A673 (cell line): ENCODE measurements around the gene PLD1. TPM values are rescaled to one million over a fixed set of nuclear protein-coding genes. Genes with fewer than 3 reads are reported as not detected.

Experiments
- BruUV-seq: library from RNA; stranded (reverse); fragments of 400-500 nt; replicated peaks from 2 replicates; lab custom pipeline; 2021; lab: Mats Ljungman, UMichigan
- CTCF ChIA-PET: fragments of 300-600 bp; sonication (Branson Sonifier 250); formaldehyde crosslinking; loops from one replicate; lab custom pipeline; 2022; ENCODE audit warnings: antibody characterized with exemption; lab: Charles Lee
- POLR2A ChIA-PET: fragments of 300-600 bp; sonication (Branson Sonifier 250); formaldehyde crosslinking; loops from one replicate; lab custom pipeline; 2022; ENCODE audit warnings: antibody characterized with exemption; ENCODE audit not compliant: low non-redundant PET; lab: Charles Lee
- DNase-seq: peaks from one replicate; pipeline ENCODE4 v3.0.0-alpha.2; 2015; ENCODE audit warnings: low spot score
- H3K27ac ChIP-seq: fragments of 200-600 bp; sonication (generic); 2 replicates; pipeline ENCODE4 v1.5.1; 2016; ENCODE audit warnings: mixed run types, low read depth, mild to moderate bottlenecking, mixed read lengths, antibody characterized with exemption, low read length; ENCODE audit not compliant: poor library complexity, severe bottlenecking
- H3K27me3 ChIP-seq: fragments of 200-600 bp; sonication (generic); replicated peaks from 2 replicates; pipeline ENCODE4 v1.6.1; 2017; ENCODE audit warnings: mixed run types, low read depth, mild to moderate bottlenecking, mixed read lengths, antibody characterized with exemption, low read length; ENCODE audit not compliant: insufficient read depth, poor library complexity
- H3K36me3 ChIP-seq: fragments of 200-600 bp; sonication (generic); 2 replicates; pipeline ENCODE4 v1.6.1; 2016; ENCODE audit warnings: mixed run types, mild to moderate bottlenecking, mixed read lengths, antibody characterized with exemption, low read length; ENCODE audit not compliant: insufficient read depth, poor library complexity, severe bottlenecking
- H3K4me1 ChIP-seq: fragments of 200-600 bp; sonication (generic); 2 replicates; pipeline ENCODE4 v1.6.1; 2017; ENCODE audit warnings: mixed run types, mild to moderate bottlenecking, mixed read lengths, antibody characterized with exemption, low read length; ENCODE audit not compliant: insufficient read depth, poor library complexity, severe bottlenecking
- H3K4me3 ChIP-seq: fragments of 200-600 bp; sonication (generic); 2 replicates; pipeline ENCODE4 v1.5.1; 2016; ENCODE audit warnings: low read depth, mixed run types, mild to moderate bottlenecking, mixed read lengths, low read length; ENCODE audit not compliant: poor library complexity, severe bottlenecking
- H3K9me3 ChIP-seq: fragments of 200-600 bp; sonication (generic); 2 replicates; pipeline ENCODE4 v1.6.1; 2016; ENCODE audit warnings: mixed run types, low read depth, mild to moderate bottlenecking, mixed read lengths, antibody characterized with exemption, low read length; ENCODE audit not compliant: poor library complexity, severe bottlenecking
- CTCF ChIP-seq: fragments of 300-800, 200-600 bp; sonication (generic); conservative IDR thresholded peaks from 2 replicates; pipeline ENCODE4 v1.5.1; 2017; ENCODE audit warnings: low read depth, mild to moderate bottlenecking, antibody characterized with exemption, low read length, moderate library complexity, mixed read lengths
- EZH2 ChIP-seq: fragments of 200-600 bp; sonication (generic); IDR thresholded peaks from 2 replicates; pipeline ENCODE4 v1.6.1; 2017; ENCODE audit warnings: borderline replicate concordance, low read depth, mild to moderate bottlenecking, mixed read lengths, antibody characterized with exemption, low read length; ENCODE audit not compliant: poor library complexity, severe bottlenecking
- intact Hi-C: fragments of 100-400 bp; cut with micrococcal nuclease; formaldehyde crosslinking; loops from one replicate; pipeline ENCODE4 v1.10.0; 2022; ENCODE audit not compliant: unreplicated experiment
- total RNA-seq: library from RNA; stranded (reverse); gene quantifications from 2 replicates; pipeline ENCODE4 v1.2.3, GENCODE V29; 2021

PLD1 gene
- total RNA-seq, 1 experiment from 2014 or later: 3.2 TPM

- no peak overlapping the region for H3K4me3 ChIP-seq
- ChIA-PET POLR2A (no interaction called here), CTCF (no interaction called here)
- H3K4me1 ChIP-seq: no peaks in the 10 kb centered on the region
- no peak overlapping the region for H3K27ac ChIP-seq
- no peaks in the 10 kb centered on the region for H3K36me3 ChIP-seq
- no peaks in the 10 kb centered on the region for H3K27me3 ChIP-seq
- BruUV-seq: no TSS peak
- DNase-seq: no peak
- TF ChIP-seq CTCF (no peak), EZH2 (no peak)
- H3K9me3 ChIP-seq: no peaks in the 10 kb centered on the region
- intact Hi-C loops: no loop called here
These were observed 30.1 kb upstream of the PLD1 start for GRCh38 chr3:171840445-171840810.

- Histone ChIP-seq H3K36me3 (no peaks in the 10 kb centered on the region), H3K4me3 (no peak overlapping the region), H3K27ac (no peak overlapping the region), H3K4me1 (no peaks in the 10 kb centered on the region), H3K27me3 (no peaks in the 10 kb centered on the region), H3K9me3 (no peaks in the 10 kb centered on the region)
- CTCF ChIA-PET: no interaction called here
- BruUV-seq: no TSS peak
- TF ChIP-seq EZH2 (no peak), CTCF (no peak)
- intact Hi-C loops: no loop called here
- no peak for DNase-seq
- POLR2A ChIA-PET: no interaction called here
These were observed 29.0 kb upstream of the PLD1 start for GRCh38 chr3:171839270-171839669.

GRCh38 chr3:171838218-171838720 is 28.0 kb upstream of the PLD1 start:
- no peak for TF ChIP-seq EZH2
- TF ChIP-seq CTCF: no peak
- ChIA-PET POLR2A (no interaction called here), CTCF (no interaction called here)
- no peaks in the 10 kb centered on the region for H3K9me3 ChIP-seq
- no peak overlapping the region for H3K27ac ChIP-seq
- intact Hi-C loops: no loop called here
- DNase-seq: no peak
- H3K27me3 ChIP-seq: no peaks in the 10 kb centered on the region
- H3K36me3 ChIP-seq: no peaks in the 10 kb centered on the region
- H3K4me1 ChIP-seq: no peaks in the 10 kb centered on the region
- no TSS peak for BruUV-seq
- no peak overlapping the region for H3K4me3 ChIP-seq
